Measurements from ENCODE around the gene PFKFB4.

DNA sequence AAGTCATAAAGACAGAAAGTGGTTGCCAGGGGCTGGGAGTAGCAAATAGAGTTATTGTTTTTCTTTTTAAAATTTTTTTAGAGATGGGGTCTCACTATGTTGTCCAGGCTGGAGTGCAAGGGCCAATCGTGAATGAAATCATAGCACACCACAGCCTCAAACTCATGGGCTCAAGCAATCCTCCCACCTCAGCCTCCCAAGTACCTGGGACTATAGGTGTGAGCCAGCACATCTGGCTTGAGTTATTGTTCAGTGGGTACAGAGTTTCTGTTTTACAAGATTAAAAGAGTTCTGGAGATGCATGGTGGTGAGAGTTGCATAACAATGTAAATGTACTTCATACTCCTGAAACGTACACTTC, 23.6 kb downstream of the PFKFB4 start:
- TF ChIP-seq EZH2phosphoT487 (conservative IDR thresholded peaks at IDR 0.05; ENCODE audit: low read length) = no peak
- TF ChIP-seq, protein P1, sequence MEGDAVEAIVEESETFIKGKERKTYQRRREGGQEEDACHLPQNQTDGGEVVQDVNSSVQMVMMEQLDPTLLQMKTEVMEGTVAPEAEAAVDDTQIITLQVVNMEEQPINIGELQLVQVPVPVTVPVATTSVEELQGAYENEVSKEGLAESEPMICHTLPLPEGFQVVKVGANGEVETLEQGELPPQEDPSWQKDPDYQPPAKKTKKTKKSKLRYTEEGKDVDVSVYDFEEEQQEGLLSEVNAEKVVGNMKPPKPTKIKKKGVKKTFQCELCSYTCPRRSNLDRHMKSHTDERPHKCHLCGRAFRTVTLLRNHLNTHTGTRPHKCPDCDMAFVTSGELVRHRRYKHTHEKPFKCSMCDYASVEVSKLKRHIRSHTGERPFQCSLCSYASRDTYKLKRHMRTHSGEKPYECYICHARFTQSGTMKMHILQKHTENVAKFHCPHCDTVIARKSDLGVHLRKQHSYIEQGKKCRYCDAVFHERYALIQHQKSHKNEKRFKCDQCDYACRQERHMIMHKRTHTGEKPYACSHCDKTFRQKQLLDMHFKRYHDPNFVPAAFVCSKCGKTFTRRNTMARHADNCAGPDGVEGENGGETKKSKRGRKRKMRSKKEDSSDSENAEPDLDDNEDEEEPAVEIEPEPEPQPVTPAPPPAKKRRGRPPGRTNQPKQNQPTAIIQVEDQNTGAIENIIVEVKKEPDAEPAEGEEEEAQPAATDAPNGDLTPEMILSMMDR (IDR thresholded peaks at IDR 0.05; ENCODE audit: insufficient read depth, low read length, poor library complexity, severe bottlenecking) = no peak

All from SU-DHL-6 (cell line).